PC-3 (cell line): ENCODE data around the gene NUP153. TPM values are rescaled to one million over a fixed set of nuclear protein-coding genes. Genes with fewer than 3 reads are reported as not detected.
A peak's percentile ranks its signal among the peaks of the same experiment; 100 is the strongest.

ENCODE experiments used
- ATAC-seq: fragments of 200-7000 bp; cut with Tn5 transposase; 2 replicates; pipeline ENCODE4 v1.9.1; 2020; ENCODE audit warnings: mild to moderate bottlenecking, moderate library complexity
- BruUV-seq: library from RNA; stranded (reverse); fragments of 400-500 nt; replicated peaks from 2 replicates; lab custom pipeline; 2021; lab: Mats Ljungman, UMichigan
- CTCF ChIA-PET: fragments of 300-600 bp; sonication (Branson Sonifier 250); formaldehyde crosslinking; loops from one replicate; lab custom pipeline; 2022; ENCODE audit warnings: antibody characterized with exemption; lab: Charles Lee
- POLR2A ChIA-PET: fragments of 300-600 bp; sonication (Branson Sonifier 250); formaldehyde crosslinking; loops from one replicate; lab custom pipeline; 2022; ENCODE audit warnings: antibody characterized with exemption; ENCODE audit not compliant: unreplicated experiment; lab: Charles Lee
- DNase-seq: peaks from one replicate; pipeline ENCODE4 v3.0.0-alpha.2; 2015
- H2AFZ ChIP-seq: fragments of 300-600 bp; sonication (generic); 2 replicates; pipeline ENCODE4 v1.6.0; 2016; ENCODE audit warnings: antibody characterized with exemption, low read length
- H3F3A ChIP-seq: fragments of 300-600 bp; sonication (generic); one replicate; pipeline ENCODE4 v1.6.0; 2017; ENCODE audit warnings: antibody characterized with exemption, low read length, control low read depth, mild to moderate bottlenecking; ENCODE audit not compliant: unreplicated experiment
- H3K27ac ChIP-seq: fragments of 300-600 bp; sonication (generic); 2 replicates; pipeline ENCODE4 v1.5.1; 2016; ENCODE audit warnings: mild to moderate bottlenecking, low read length
- H3K27me3 ChIP-seq: fragments of 300-600 bp; sonication (generic); 2 replicates; pipeline ENCODE4 v1.6.1; 2016; ENCODE audit warnings: low read length, mixed read lengths
- H3K36me3 ChIP-seq: fragments of 300-600 bp; sonication (generic); 2 replicates; pipeline ENCODE4 v1.6.1; 2016; ENCODE audit warnings: low read depth, mixed run types, low read length, mixed read lengths
- H3K4me1 ChIP-seq: fragments of 300-600 bp; sonication (generic); 2 replicates; pipeline ENCODE4 v1.5.1; 2016; ENCODE audit warnings: low read length; ENCODE audit not compliant: insufficient read depth
- H3K4me2 ChIP-seq: fragments of 300-600 bp; sonication (generic); 2 replicates; pipeline ENCODE4 v1.6.0; 2016; ENCODE audit warnings: low read length
- H3K4me3 ChIP-seq: fragments of 300-600 bp; sonication (generic); 2 replicates; pipeline ENCODE4 v1.5.1; 2016; ENCODE audit warnings: mild to moderate bottlenecking, low read length, mixed read lengths
- H3K79me2 ChIP-seq: fragments of 300-600 bp; sonication (generic); 2 replicates; pipeline ENCODE4 v1.6.1; 2017; ENCODE audit warnings: low read length, mixed read lengths
- H3K9ac ChIP-seq: fragments of 300-600 bp; sonication (generic); 2 replicates; pipeline ENCODE4 v1.6.0; 2016; ENCODE audit warnings: mild to moderate bottlenecking, low read length
- H3K9me2 ChIP-seq: fragments of 300-600 bp; sonication (generic); replicated peaks from 2 replicates; pipeline ENCODE4 v1.6.1; 2016; ENCODE audit warnings: mixed run types, low read length, mixed read lengths
- H3K9me3 ChIP-seq: fragments of 300-600 bp; sonication (generic); 2 replicates; pipeline ENCODE4 v1.6.1; 2016; ENCODE audit warnings: low read length, mixed read lengths
- H4K20me1 ChIP-seq: fragments of 300-600 bp; sonication (generic); 2 replicates; pipeline ENCODE4 v1.6.1; 2016; ENCODE audit warnings: low read length, mixed read lengths
- EZH2 ChIP-seq: fragments of 300-600 bp; sonication (generic); IDR thresholded peaks from one replicate; pipeline ENCODE4 v1.6.1; 2017; ENCODE audit warnings: antibody characterized with exemption, mild to moderate bottlenecking, low read length; ENCODE audit not compliant: unreplicated experiment
- EZH2phosphoT487 ChIP-seq: fragments of 300-600 bp; sonication (generic); IDR thresholded peaks from 2 replicates; pipeline ENCODE4 v1.6.1; 2018; ENCODE audit warnings: mild to moderate bottlenecking, antibody characterized with exemption, low read length, borderline replicate concordance
- intact Hi-C: fragments of 100-400 bp; cut with micrococcal nuclease; formaldehyde crosslinking; loops from 2 replicates; pipeline ENCODE4 v1.9.0; 2023
- total RNA-seq: library from RNA; depleted of rRNA; stranded (reverse); fragments of >200 nt; gene quantifications from 2 replicates; pipeline ENCODE4 v1.2.3, GENCODE V29; 2014
- TF ChIP-seq, protein P1 (sequence below): fragments of 300-600 bp; sonication (generic); conservative IDR thresholded peaks from 2 replicates; pipeline ENCODE4 v1.5.1; 2017; ENCODE audit warnings: antibody characterized with exemption, low read depth, mild to moderate bottlenecking, low read length

The NUP153 gene
- total RNA-seq, 1 experiment from 2014 or later, result 48.3 TPM

DNA sequence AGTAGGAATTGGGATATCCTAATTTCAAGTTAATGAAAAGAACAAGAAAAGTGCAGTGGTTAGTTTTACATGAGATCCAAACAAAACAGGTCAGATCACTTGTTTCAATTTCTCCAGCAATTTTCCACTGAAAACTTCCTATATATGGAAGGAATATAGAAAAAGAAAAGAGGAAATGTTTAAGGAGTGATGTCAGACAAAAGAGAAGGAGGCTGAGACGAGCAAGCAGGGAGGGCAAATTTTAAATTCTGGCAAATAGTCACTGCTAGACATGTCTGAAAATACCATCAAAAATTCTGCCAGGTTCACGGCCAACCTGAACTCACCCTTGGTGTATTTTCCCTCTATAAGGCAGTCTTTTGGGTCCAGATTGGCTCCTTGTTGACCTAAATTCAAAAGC, 9.5 kb upstream of the NUP153 start:
- no peak overlapping the region for H3K27ac ChIP-seq
- H3K9me2 ChIP-seq, result no peaks in the 10 kb centered on the region
- no peaks in the 10 kb centered on the region for H4K20me1 ChIP-seq
- no peaks in the 10 kb centered on the region for H3F3A ChIP-seq
- H3K4me2 ChIP-seq, result no peak overlapping the region
- peaks cover 17% of the 10 kb centered on the region for H3K4me1 ChIP-seq
- intact Hi-C loops, result no loop called here
- BruUV-seq, result no TSS peak
- no peaks in the 10 kb centered on the region for H3K27me3 ChIP-seq
- no peak for DNase-seq
- H3K9me3 ChIP-seq, result no peaks in the 10 kb centered on the region
- H3K36me3 ChIP-seq, result no peaks in the 10 kb centered on the region
- no peak overlapping the region for H3K4me3 ChIP-seq
- no peak overlapping the region for H3K9ac ChIP-seq
- no peak for ATAC-seq
- ChIA-PET POLR2A (no interaction called here), CTCF (no interaction called here)
- H3K79me2 ChIP-seq, result no peaks in the 10 kb centered on the region
- TF ChIP-seq, protein P1, sequence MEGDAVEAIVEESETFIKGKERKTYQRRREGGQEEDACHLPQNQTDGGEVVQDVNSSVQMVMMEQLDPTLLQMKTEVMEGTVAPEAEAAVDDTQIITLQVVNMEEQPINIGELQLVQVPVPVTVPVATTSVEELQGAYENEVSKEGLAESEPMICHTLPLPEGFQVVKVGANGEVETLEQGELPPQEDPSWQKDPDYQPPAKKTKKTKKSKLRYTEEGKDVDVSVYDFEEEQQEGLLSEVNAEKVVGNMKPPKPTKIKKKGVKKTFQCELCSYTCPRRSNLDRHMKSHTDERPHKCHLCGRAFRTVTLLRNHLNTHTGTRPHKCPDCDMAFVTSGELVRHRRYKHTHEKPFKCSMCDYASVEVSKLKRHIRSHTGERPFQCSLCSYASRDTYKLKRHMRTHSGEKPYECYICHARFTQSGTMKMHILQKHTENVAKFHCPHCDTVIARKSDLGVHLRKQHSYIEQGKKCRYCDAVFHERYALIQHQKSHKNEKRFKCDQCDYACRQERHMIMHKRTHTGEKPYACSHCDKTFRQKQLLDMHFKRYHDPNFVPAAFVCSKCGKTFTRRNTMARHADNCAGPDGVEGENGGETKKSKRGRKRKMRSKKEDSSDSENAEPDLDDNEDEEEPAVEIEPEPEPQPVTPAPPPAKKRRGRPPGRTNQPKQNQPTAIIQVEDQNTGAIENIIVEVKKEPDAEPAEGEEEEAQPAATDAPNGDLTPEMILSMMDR, result no peak
- TF ChIP-seq EZH2 (no peak), EZH2phosphoT487 (no peak)
- H2AFZ ChIP-seq, result 0 out of 2 replicates have a peak overlapping the region, but pooled peaks have one; percentile 35

DNA sequence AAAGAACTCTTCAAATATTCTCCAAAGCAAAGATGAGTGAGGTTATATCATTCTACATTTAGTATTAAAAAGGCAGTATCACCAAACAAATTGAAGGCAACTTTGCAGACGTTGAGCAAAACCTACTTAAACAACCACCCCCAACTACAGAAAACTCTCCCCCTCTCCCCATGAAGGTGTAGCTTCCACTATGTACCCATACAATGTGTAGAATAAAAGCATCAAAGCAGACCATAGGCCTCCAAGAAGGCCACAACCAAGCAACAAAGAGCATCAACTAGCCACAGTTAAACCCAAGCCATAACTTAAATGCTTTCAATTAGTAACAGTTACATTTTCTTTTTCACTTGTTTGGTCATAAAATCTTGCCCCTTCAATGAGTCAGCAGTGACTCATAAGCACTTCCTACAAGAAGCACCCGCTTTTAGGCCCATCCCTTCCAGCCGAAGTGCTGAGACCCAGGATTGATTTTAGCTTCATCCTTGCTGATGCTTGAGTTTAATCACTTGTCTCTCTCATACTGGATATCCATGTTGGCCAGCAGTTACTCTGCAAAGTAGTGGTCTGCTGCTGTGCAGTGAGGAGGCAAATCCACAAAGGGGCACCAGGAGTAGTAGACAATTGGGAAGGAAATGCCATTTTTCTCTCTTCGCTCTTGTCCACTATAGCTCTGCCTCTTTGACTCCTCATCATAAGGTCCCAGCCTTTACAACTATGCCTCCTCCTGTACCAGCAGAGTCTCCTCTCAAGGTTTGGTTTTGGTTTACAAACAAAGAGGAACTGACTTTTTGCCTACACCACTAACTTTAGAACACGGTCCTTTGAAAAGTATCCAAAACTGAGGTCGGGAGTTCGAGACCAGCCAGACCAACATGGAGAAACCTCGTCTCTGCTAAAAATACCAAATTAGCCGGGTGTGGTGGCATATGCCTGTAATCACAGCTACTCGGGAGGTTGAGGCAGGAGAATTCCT, 8.4 kb upstream of the NUP153 start:
- peak; percentile 89 for DNase-seq
- peak; percentile 93 for ATAC-seq
- no peaks in the 10 kb centered on the region for H3K27me3 ChIP-seq
- H3K4me3 ChIP-seq, result no peak overlapping the region
- H3K4me2 ChIP-seq, result peak overlapping the region; percentile 57
- no peaks in the 10 kb centered on the region for H4K20me1 ChIP-seq
- H3F3A ChIP-seq, result no peaks in the 10 kb centered on the region
- ChIA-PET CTCF (interaction anchor here (0.5 to 0.7 kb wide), 2 partner anchors 85 to 1711 kb away, joined by 3 to 13 read pairs; no protein-coding TSS in a partner anchor), POLR2A (interaction anchor here (0.6 to 0.8 kb wide), 2 partner anchors 31 to 115 kb away, joined by 10 to 19 read pairs; partner anchors contain the start of gene FAM8A1)
- peaks cover 17% of the 10 kb centered on the region for H3K4me1 ChIP-seq
- 0 out of 2 replicates have a peak overlapping the region, but pooled peaks have one; percentile 14 for H2AFZ ChIP-seq
- H3K27ac ChIP-seq, result no peak overlapping the region
- no peaks in the 10 kb centered on the region for H3K79me2 ChIP-seq
- no peaks in the 10 kb centered on the region for H3K36me3 ChIP-seq
- H3K9ac ChIP-seq, result no peak overlapping the region
- intact Hi-C loops, result no loop called here
- BruUV-seq, result no TSS peak
- TF ChIP-seq, protein P1, result no peak
- TF ChIP-seq EZH2phosphoT487 (no peak), EZH2 (no peak)
- H3K9me3 ChIP-seq, result no peaks in the 10 kb centered on the region
- no peaks in the 10 kb centered on the region for H3K9me2 ChIP-seq

DNA sequence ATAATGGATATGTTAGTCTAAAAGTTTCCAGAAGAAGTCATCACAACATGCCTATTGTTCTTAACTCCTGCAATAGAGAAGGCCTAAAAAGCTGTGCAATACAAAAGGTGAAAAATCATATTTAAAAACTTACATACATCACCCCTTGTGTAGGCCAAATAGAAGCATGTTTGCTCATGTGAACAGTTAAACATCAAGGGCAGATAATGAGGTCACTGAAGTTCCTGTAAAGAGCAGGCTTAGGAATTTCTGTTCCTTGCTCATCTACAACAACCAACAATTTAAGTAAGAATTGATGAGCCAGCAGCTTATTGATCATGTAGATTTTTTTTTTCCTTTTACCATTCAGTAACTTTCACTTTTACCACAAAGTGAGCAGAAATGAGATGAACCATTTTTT, 7.5 kb upstream of the NUP153 start:
- no peak overlapping the region for H3K4me2 ChIP-seq
- CTCF ChIA-PET, result interaction anchor here (0.7 kb wide), 1 partner anchor 86 kb away, joined by 13 read pairs; no protein-coding TSS in a partner anchor
- POLR2A ChIA-PET, result interaction anchor here (0.6 to 0.8 kb wide), 2 partner anchors 32 to 114 kb away, joined by 10 to 19 read pairs; partner anchors contain the start of gene FAM8A1

More for the DNA sequence above, 7.5 kb upstream of the NUP153 start:
- no peaks in the 10 kb centered on the region for H3K36me3 ChIP-seq
- H3F3A ChIP-seq, result no peaks in the 10 kb centered on the region
- BruUV-seq, result no TSS peak
- intact Hi-C loops, result no loop called here
- H2AFZ ChIP-seq, result no peak overlapping the region
- TF ChIP-seq EZH2, result no peak
- no peaks in the 10 kb centered on the region for H3K9me3 ChIP-seq
- H3K4me1 ChIP-seq, result peaks cover 17% of the 10 kb centered on the region
- no peak for DNase-seq
- no peak overlapping the region for H3K9ac ChIP-seq
- H3K27me3 ChIP-seq, result no peaks in the 10 kb centered on the region
- no peaks in the 10 kb centered on the region for H3K79me2 ChIP-seq
- no peaks in the 10 kb centered on the region for H4K20me1 ChIP-seq
- ATAC-seq, result no peak
- H3K27ac ChIP-seq, result no peak overlapping the region
- H3K4me3 ChIP-seq, result no peak overlapping the region
- H3K9me2 ChIP-seq, result no peaks in the 10 kb centered on the region
